H9 (cell line): ENCODE results near the gene STKLD1. TPM values are rescaled to one million over a fixed set of nuclear protein-coding genes. Genes with fewer than 3 reads are reported as not detected.

Experiments used
- DNase-seq: peaks from one replicate; pipeline ENCODE4 v3.0.0-alpha.2; 2017
- H2AFZ ChIP-seq: one replicate; pipeline ENCODE4 v1.6.1; 2013; ENCODE audit warnings: mild to moderate bottlenecking, low read length, control low read depth, moderate library complexity
- H2AK5ac ChIP-seq: 2 replicates; pipeline ENCODE4 v1.6.1; 2013; ENCODE audit warnings: low read length, control low read depth, mixed read lengths; ENCODE audit not compliant: insufficient read length
- H2BK120ac ChIP-seq: one replicate; pipeline ENCODE4 v1.6.1; 2013; ENCODE audit warnings: low read depth, mild to moderate bottlenecking, low read length, control low read depth, inconsistent platforms; ENCODE audit not compliant: poor library complexity, severe bottlenecking
- H2BK12ac ChIP-seq: 2 replicates; pipeline ENCODE4 v1.6.1; 2013; ENCODE audit warnings: low read length, control low read depth, mixed read lengths, low read depth; ENCODE audit not compliant: insufficient read length
- H2BK15ac ChIP-seq: 2 replicates; pipeline ENCODE4 v1.6.1; 2013; ENCODE audit warnings: low read depth, low read length, control low read depth
- H2BK20ac ChIP-seq: one replicate; pipeline ENCODE4 v1.6.1; 2013; ENCODE audit warnings: low read depth, mild to moderate bottlenecking, low read length, control low read depth, inconsistent platforms; ENCODE audit not compliant: poor library complexity, severe bottlenecking
- H2BK5ac ChIP-seq: 2 replicates; pipeline ENCODE4 v1.6.1; 2013; ENCODE audit warnings: low read length, control low read depth, mixed read lengths; ENCODE audit not compliant: insufficient read length
- H3K14ac ChIP-seq: 2 replicates; pipeline ENCODE4 v1.6.1; 2013; ENCODE audit warnings: low read length, control low read depth; ENCODE audit not compliant: insufficient read depth
- H3K18ac ChIP-seq: 2 replicates; pipeline ENCODE4 v1.6.1; 2013; ENCODE audit warnings: low read depth, mild to moderate bottlenecking, mixed read lengths, low read length, control low read depth; ENCODE audit not compliant: insufficient read length
- H3K23ac ChIP-seq: 2 replicates; pipeline ENCODE4 v1.6.1; 2013; ENCODE audit warnings: low read length, control low read depth, mixed read lengths, low read depth; ENCODE audit not compliant: insufficient read length
- H3K23me2 ChIP-seq: 2 replicates; pipeline ENCODE4 v1.6.1; 2013; ENCODE audit warnings: low read depth, mild to moderate bottlenecking, mixed read lengths, low read length, control low read depth; ENCODE audit not compliant: insufficient read length, poor library complexity, severe bottlenecking
- H3K27ac ChIP-seq: 2 replicates; pipeline ENCODE4 v1.5.1; 2013; ENCODE audit warnings: low read length, control low read depth, mixed read lengths, low read depth; ENCODE audit not compliant: insufficient read length
- H3K27me3 ChIP-seq: 2 replicates; pipeline ENCODE4 v1.6.1; 2013; ENCODE audit warnings: low read length, control low read depth, inconsistent platforms; ENCODE audit not compliant: insufficient read depth
- H3K4ac ChIP-seq: 2 replicates; pipeline ENCODE4 v1.6.1; 2013; ENCODE audit warnings: low read depth, mild to moderate bottlenecking, control low read depth, inconsistent platforms, low read length, moderate library complexity
- H3K4me1 ChIP-seq: 2 replicates; pipeline ENCODE4 v1.6.1; 2013; ENCODE audit warnings: low read length, control low read depth, inconsistent platforms; ENCODE audit not compliant: insufficient read depth
- H3K4me2 ChIP-seq: 2 replicates; pipeline ENCODE4 v1.6.1; 2013; ENCODE audit warnings: low read length, control low read depth, mixed read lengths; ENCODE audit not compliant: insufficient read length, insufficient read depth
- H3K56ac ChIP-seq: 2 replicates; pipeline ENCODE4 v1.6.1; 2013; ENCODE audit warnings: low read depth, mild to moderate bottlenecking, mixed read lengths, low read length, control low read depth; ENCODE audit not compliant: insufficient read length
- H3K79me1 ChIP-seq: 2 replicates; pipeline ENCODE4 v1.6.1; 2013; ENCODE audit warnings: low read depth, mild to moderate bottlenecking, moderate library complexity, low read length, control low read depth, inconsistent platforms; ENCODE audit not compliant: insufficient read depth, poor library complexity, severe bottlenecking
- H3K79me2 ChIP-seq: 2 replicates; pipeline ENCODE4 v1.6.1; 2013; ENCODE audit warnings: low read length, control low read depth, inconsistent platforms; ENCODE audit not compliant: insufficient read depth
- H3K9ac ChIP-seq: 2 replicates; pipeline ENCODE4 v1.6.1; 2013; ENCODE audit warnings: low read length, control low read depth, mixed read lengths; ENCODE audit not compliant: insufficient read length; ENCODE audit errors: extremely low read depth
- H3K9me3 ChIP-seq: one replicate; pipeline ENCODE4 v1.6.1; 2013; ENCODE audit warnings: low read depth, low read length, inconsistent platforms; ENCODE audit not compliant: control insufficient read depth
- H3T11ph ChIP-seq: one replicate; pipeline ENCODE4 v1.6.1; 2013; ENCODE audit warnings: mild to moderate bottlenecking, low read length, control low read depth, inconsistent platforms
- H4K20me1 ChIP-seq: one replicate; pipeline ENCODE4 v1.6.1; 2013; ENCODE audit not compliant: control insufficient read depth, insufficient read length, insufficient read depth
- H4K5ac ChIP-seq: 2 replicates; pipeline ENCODE4 v1.6.1; 2013; ENCODE audit warnings: low read depth, mild to moderate bottlenecking, mixed read lengths, low read length, control low read depth; ENCODE audit not compliant: insufficient read length
- H4K8ac ChIP-seq: replicated peaks from 2 replicates; pipeline ENCODE4 v1.6.1; 2013; ENCODE audit warnings: low read length, control low read depth, mixed read lengths, low read depth; ENCODE audit not compliant: insufficient read length
- H4K91ac ChIP-seq: 2 replicates; pipeline ENCODE4 v1.6.1; 2013; ENCODE audit warnings: low read depth, mild to moderate bottlenecking, moderate library complexity, mixed read lengths, low read length, control low read depth; ENCODE audit not compliant: insufficient read length
- H3K27ac Mint-ChIP-seq, 3 experiments: 2 replicates in 2 of 3; 3 replicates in 1 of 3; pipeline ENCODE4 v1.8.0; 2020 to 2021; ENCODE audit warnings: mixed read lengths in 3 of 3, mild to moderate bottlenecking in 1 of 3, moderate library complexity in 1 of 3
- H3K27me3 Mint-ChIP-seq: 2 replicates; pipeline ENCODE4 v1.8.0; 2021; ENCODE audit warnings: low read depth, mild to moderate bottlenecking, moderate library complexity, mixed read lengths
- H3K36me3 Mint-ChIP-seq, 3 experiments: 2 replicates in 2 of 3; 3 replicates in 1 of 3; pipeline ENCODE4 v1.8.0; 2020 to 2021; ENCODE audit warnings: low read depth in 3 of 3, mixed read lengths in 3 of 3; ENCODE audit not compliant: insufficient read depth in 1 of 3
- H3K4me1 Mint-ChIP-seq, 2 experiments: 2 replicates each; pipeline ENCODE4 v1.8.0; 2020; ENCODE audit warnings: mixed read lengths in 2 of 2
- H3K4me3 Mint-ChIP-seq, 2 experiments: 2 replicates in 1 of 2; 3 replicates in 1 of 2; pipeline ENCODE4 v1.8.0; 2020 to 2021; ENCODE audit warnings: mild to moderate bottlenecking in 2 of 2, mixed read lengths in 2 of 2, moderate library complexity in 1 of 2
- H3K9me3 Mint-ChIP-seq, 2 experiments: 2 replicates in 1 of 2; 3 replicates in 1 of 2; pipeline ENCODE4 v1.8.0; 2020; ENCODE audit warnings: mild to moderate bottlenecking in 2 of 2, mixed read lengths in 2 of 2, moderate library complexity in 1 of 2
- WGBS: extraction: QIAGEN DNeasy Blood & Tissue Kit; methylation state at CpG from one replicate; pipeline ENCODE4 v1.1.7; 2013; ENCODE audit warnings: missing lambda C conversion rate, low lambda C conversion rate, mixed read lengths; ENCODE audit not compliant: insufficient read length; ENCODE audit errors: extremely low coverage; 5-methylcytosine and 5-hydroxymethylcytosine counted together
- total RNA-seq: library from RNA; stranded (reverse); gene quantifications from 2 replicates; pipeline ENCODE4 v1.2.1, GENCODE V29; 2021
- TF ChIP-seq, protein P1 (sequence below): fragments of 200-600 bp; sonication (generic); conservative IDR thresholded peaks from 3 replicates; pipeline ENCODE4 v1.8.0; 2021; ENCODE audit warnings: antibody characterized with exemption, mild to moderate bottlenecking

Gene STKLD1
- total RNA-seq, 1 experiment from 2014 or later = 0.57 TPM

DNA sequence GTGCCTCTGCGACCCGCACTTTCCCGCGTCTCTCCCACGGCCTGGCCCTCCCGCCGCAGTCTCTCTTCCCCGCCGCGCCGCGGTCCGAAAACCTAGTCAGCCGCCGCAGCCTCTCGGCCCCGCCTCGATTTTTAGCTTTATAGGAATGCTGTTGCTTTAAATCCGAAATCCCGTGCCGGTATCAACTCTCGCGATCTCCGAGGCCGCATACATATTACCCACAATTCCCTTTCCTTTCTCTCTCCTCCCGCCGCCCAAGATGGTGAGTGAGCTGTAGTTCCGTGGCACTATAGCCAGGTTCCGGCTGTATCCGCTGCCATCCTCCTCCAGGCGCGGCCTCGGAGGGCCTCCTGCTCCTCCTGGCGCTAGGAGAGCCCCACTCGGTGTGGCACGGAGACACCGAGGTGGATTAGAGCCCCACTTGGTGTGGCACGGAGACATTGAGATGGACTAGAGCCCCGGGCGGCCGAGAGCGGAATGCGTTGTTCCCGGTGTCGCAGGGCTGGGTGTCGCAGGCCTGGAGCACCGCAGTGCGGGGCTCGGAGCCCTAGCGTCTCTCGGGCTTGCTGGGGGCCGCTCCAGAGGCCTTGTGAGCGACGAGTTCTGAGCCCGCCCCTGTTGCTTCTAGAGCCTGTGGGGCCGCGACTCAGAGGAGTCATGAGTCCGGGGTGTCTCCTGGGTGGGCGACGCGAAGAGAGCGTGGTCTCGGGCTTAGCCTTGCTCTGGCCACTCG, 28.0 kb upstream of the STKLD1 start, which contains the start of the genes MED22 and RPL7A:
Gene MED22, minus strand, starts transcription at position 147 of the 733 bp plus-strand sequence. CDS start 1,469 bp downstream, outside the sequence.
Gene RPL7A, plus strand, starts transcription at position 234 of the 733 bp plus-strand sequence. Its CDS starts 26 bp downstream, at position 260.
- Histone ChIP-seq H3K79me1 (peaks cover 10% of the 10 kb centered on the region), H3K79me2 (peaks cover 13% of the 10 kb centered on the region; the same call in 1 of the 2 replicates), H3K23ac (peak within 1 kb of the TSS; percentile 4), H3K4ac (peak within 1 kb of the TSS; percentile 77), H2AK5ac (peak within 1 kb of the TSS; percentile 55), H3T11ph (no peak within 1 kb of the TSS), H2BK120ac (no peak within 1 kb of the TSS), H3K23me2 (peaks cover 5% of the 10 kb centered on the region), H3K4me2 (peak within 1 kb of the TSS; percentile 98), H3K18ac (peak within 1 kb of the TSS; percentile 94), H3K56ac (no peak within 1 kb of the TSS), H3K9me3 (no peaks in the 10 kb centered on the region), H4K20me1 (no peaks in the 10 kb centered on the region), H4K8ac (no peak within 1 kb of the TSS), H4K5ac (peak within 1 kb of the TSS; percentile 81), H2AFZ (no peak within 1 kb of the TSS), H2BK20ac (no peak within 1 kb of the TSS), H3K27me3 (no peaks in the 10 kb centered on the region), H4K91ac (peak within 1 kb of the TSS; percentile 97), H3K4me1 (no peaks in the 10 kb centered on the region; the same call in 1 of the 2 replicates), H2BK12ac (no peak within 1 kb of the TSS), H3K9ac (peak within 1 kb of the TSS; percentile 99), H3K27ac (peak within 1 kb of the TSS; percentile 5), H2BK15ac (no peak within 1 kb of the TSS), H2BK5ac (peak within 1 kb of the TSS; percentile 87), H3K14ac (peak within 1 kb of the TSS; percentile 97)
- Mint-ChIP-seq H3K4me1 (peaks cover 22 to 34% of the 10 kb centered on the region in 2 experiments), H3K27ac (peak within 1 kb of the TSS; percentile 97 to 100 (median 99)), H3K4me3 (peak within 1 kb of the TSS; percentile 95 to 99), H3K27me3 (no peaks in the 10 kb centered on the region), H3K9me3 (peaks cover 0 to 3% of the 10 kb centered on the region in 2 experiments; a peak in 1 of 5 replicates), H3K36me3 (peaks cover 61 to 88% (median 82%) of the 10 kb centered on the region in 3 experiments)
- no CpG with 5 or more reads among the region's 64 CpGs for WGBS
- DNase-seq = peak; percentile 94
- TF ChIP-seq, protein P1, sequence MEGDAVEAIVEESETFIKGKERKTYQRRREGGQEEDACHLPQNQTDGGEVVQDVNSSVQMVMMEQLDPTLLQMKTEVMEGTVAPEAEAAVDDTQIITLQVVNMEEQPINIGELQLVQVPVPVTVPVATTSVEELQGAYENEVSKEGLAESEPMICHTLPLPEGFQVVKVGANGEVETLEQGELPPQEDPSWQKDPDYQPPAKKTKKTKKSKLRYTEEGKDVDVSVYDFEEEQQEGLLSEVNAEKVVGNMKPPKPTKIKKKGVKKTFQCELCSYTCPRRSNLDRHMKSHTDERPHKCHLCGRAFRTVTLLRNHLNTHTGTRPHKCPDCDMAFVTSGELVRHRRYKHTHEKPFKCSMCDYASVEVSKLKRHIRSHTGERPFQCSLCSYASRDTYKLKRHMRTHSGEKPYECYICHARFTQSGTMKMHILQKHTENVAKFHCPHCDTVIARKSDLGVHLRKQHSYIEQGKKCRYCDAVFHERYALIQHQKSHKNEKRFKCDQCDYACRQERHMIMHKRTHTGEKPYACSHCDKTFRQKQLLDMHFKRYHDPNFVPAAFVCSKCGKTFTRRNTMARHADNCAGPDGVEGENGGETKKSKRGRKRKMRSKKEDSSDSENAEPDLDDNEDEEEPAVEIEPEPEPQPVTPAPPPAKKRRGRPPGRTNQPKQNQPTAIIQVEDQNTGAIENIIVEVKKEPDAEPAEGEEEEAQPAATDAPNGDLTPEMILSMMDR = no peak
